Esophagus muscularis mucosa (tissue), 4 donors: ENCODE measurements around the gene ABTB2. TPM values are rescaled to one million over a fixed set of nuclear protein-coding genes. Genes with fewer than 3 reads are reported as not detected.

Experiments used
- DNase-seq: peaks from one replicate; pipeline ENCODE4 v3.0.0-alpha.2; 2017; ENCODE audit errors: extremely low spot score
- H3K27ac ChIP-seq, 4 donors: fragments of 200-600 bp; sonication (generic); replicated peaks in 1 of 4; 1 replicate in 3 of 4; 2 replicates in 1 of 4; pipeline ENCODE4 v1.5.1; 2016 to 2019; ENCODE audit warnings: mild to moderate bottlenecking in 1 of 4
- H3K27me3 ChIP-seq, 4 donors: fragments of 200-600 bp; sonication (generic); one replicate each; pipeline versions ENCODE4 v1.5.1 to v1.6.0; 2016 to 2019
- H3K36me3 ChIP-seq, 4 donors: fragments of 200-600 bp; sonication (generic); one replicate each; pipeline ENCODE4 v1.5.1; 2016 to 2019
- H3K4me1 ChIP-seq, 4 donors: fragments of 200-600 bp; sonication (generic); one replicate each; pipeline ENCODE4 v1.5.1; 2016 to 2019
- H3K4me3 ChIP-seq, 4 donors: fragments of 200-600 bp; sonication (generic); 1 replicate in 2 of 4; 2 replicates in 2 of 4; pipeline ENCODE4 v1.5.1; 2016 to 2019; ENCODE audit warnings: mild to moderate bottlenecking in 4 of 4, moderate library complexity in 1 of 4
- H3K9me3 ChIP-seq, 4 donors: fragments of 200-600 bp; sonication (generic); 1 replicate in 3 of 4; 2 replicates in 1 of 4; pipeline ENCODE4 v1.5.1; 2016 to 2019
- CTCF ChIP-seq, 3 experiments: fragments of 200-600 bp in 2 of 3; fragments of 450-650 bp in 1 of 3; sonication (generic) in 2 of 3; IDR thresholded peaks; one replicate each; pipeline ENCODE4 v1.5.1; 2017 to 2019; ENCODE audit warnings: antibody characterized with exemption in 3 of 3, mild to moderate bottlenecking in 2 of 3, moderate library complexity in 1 of 3
- EP300 ChIP-seq: sonication (generic); formaldehyde crosslinking; IDR thresholded peaks from one replicate; pipeline ENCODE4 v1.6.1; 2017; ENCODE audit warnings: antibody characterized with exemption
- POLR2A ChIP-seq: fragments of 450-650 bp; IDR thresholded peaks from one replicate; pipeline ENCODE4 v1.6.1; 2017; ENCODE audit warnings: antibody characterized with exemption, moderate library complexity, mild to moderate bottlenecking, low read depth
- POLR2AphosphoS5 ChIP-seq, 2 donors: sonication (generic); formaldehyde crosslinking; IDR thresholded peaks; one replicate each; pipeline ENCODE4 v1.6.1; 2017; ENCODE audit warnings: antibody characterized with exemption in 2 of 2
- WGBS: methylation state at CpG from one replicate; pipeline ENCODE4 v1.1.5; 2018; 5-methylcytosine and 5-hydroxymethylcytosine counted together
- intact Hi-C: fragments of 100-400 bp; cut with DNase I; formaldehyde crosslinking; loops from one replicate; pipeline ENCODE4 v1.15.1; 2023
- total RNA-seq, 4 donors: library from RNA; depleted of rRNA; stranded (reverse); fragments of >200 nt; gene quantifications; one replicate each; pipeline versions ENCODE4 v1.1.0 to v1.2.1, GENCODE V29; 2016

Gene ABTB2
- 1 to 10 TPM; 5.0 to 8.0 (median 7.2) TPM for total RNA-seq

- Histone ChIP-seq H3K27ac (peak within 1 kb of the TSS; percentile 84 to 90 (median 86)), H3K4me3 (peak within 1 kb of the TSS; percentile 64 to 79 (median 68)), H3K27me3 (peaks cover 0 to 3% (median 0%) of the 10 kb centered on the region in 4 donors), H3K9me3 (no peaks in the 10 kb centered on the region), H3K36me3 (no peaks in the 10 kb centered on the region), H3K4me1 (peaks cover 27 to 46% (median 39%) of the 10 kb centered on the region in 4 donors)
- peak; percentile 99 for DNase-seq
- 3% methylated on average over 6 of the region's 57 CpGs for WGBS
- TF ChIP-seq POLR2A = peak; percentile 76
- peak; percentile 97 for TF ChIP-seq POLR2AphosphoS5 (IDR thresholded peaks at IDR 0.05)
- TF ChIP-seq EP300 = no peak
- no peak for TF ChIP-seq CTCF (IDR thresholded peaks at IDR 0.05)
- intact Hi-C loops = loop anchor here (2.0 to 5.0 kb wide), 2 partner anchors 305 to 361 kb away; partner anchors contain the start of gene CAPRIN1
These were observed at the start of gene ABTB2 for GRCh38 chr11:34357701-34358257. ABTB2 (minus strand) TSS chr11:34358010.

- no peak overlapping the region for H3K4me3 ChIP-seq
- intact Hi-C loops = no loop called here
- peaks cover 0 to 4% (median 0%) of the 10 kb centered on the region in 4 donors for H3K9me3 ChIP-seq
- DNase-seq = no peak
- 40% methylated on average over 2 of the region's 2 CpGs for WGBS
- no peak overlapping the region for H3K27ac ChIP-seq
- H3K36me3 ChIP-seq = no peaks in the 10 kb centered on the region
- no peak for TF ChIP-seq POLR2A
- TF ChIP-seq CTCF (IDR thresholded peaks at IDR 0.05) = no peak
- TF ChIP-seq POLR2AphosphoS5 (IDR thresholded peaks at IDR 0.05) = no peak
- TF ChIP-seq EP300 = no peak
- H3K4me1 ChIP-seq = no peaks in the 10 kb centered on the region
- peaks cover 0 to 4% (median 0%) of the 10 kb centered on the region in 4 donors for H3K27me3 ChIP-seq
These were observed 49.5 kb upstream of the ABTB2 start for GRCh38 chr11:34407121-34407813.

GRCh38 chr11:34406413-34406812, 48.6 kb upstream of the ABTB2 start:
- Histone ChIP-seq H3K9me3 (no peaks in the 10 kb centered on the region), H3K36me3 (no peaks in the 10 kb centered on the region), H3K4me1 (no peaks in the 10 kb centered on the region), H3K27me3 (peaks cover 0 to 4% (median 0%) of the 10 kb centered on the region in 4 donors), H3K4me3 (no peak overlapping the region), H3K27ac (no peak overlapping the region)
- no peak for DNase-seq
- intact Hi-C loops = no loop called here
- TF ChIP-seq CTCF (IDR thresholded peaks at IDR 0.05) (no peak), POLR2A (no peak)
- 83% methylated on average over 3 of the region's 3 CpGs for WGBS

- H3K4me1 ChIP-seq = no peaks in the 10 kb centered on the region
- intact Hi-C loops = no loop called here
- no peak overlapping the region for H3K4me3 ChIP-seq
- no peaks in the 10 kb centered on the region for H3K9me3 ChIP-seq
- H3K27ac ChIP-seq = no peak overlapping the region
- peaks cover 0 to 4% (median 0%) of the 10 kb centered on the region in 4 donors for H3K27me3 ChIP-seq
- no peaks in the 10 kb centered on the region for H3K36me3 ChIP-seq
- no peak for TF ChIP-seq POLR2A
- TF ChIP-seq CTCF (IDR thresholded peaks at IDR 0.05) = no peak
- no peak for TF ChIP-seq EP300
- no peak for TF ChIP-seq POLR2AphosphoS5 (IDR thresholded peaks at IDR 0.05)
- DNase-seq = no peak
- WGBS = 52% methylated on average over 5 of the region's 7 CpGs
These were observed 47.5 kb upstream of the ABTB2 start for GRCh38 chr11:34405079-34405858.
